ENCODE measurements around the gene ZNF683.
"Not testable (repeated sequence)": the region's sequence is repeated elsewhere in the genome, so short reads cannot be mapped to it uniquely, and the experiment has no call there.

ZNF683 gene

DNA sequence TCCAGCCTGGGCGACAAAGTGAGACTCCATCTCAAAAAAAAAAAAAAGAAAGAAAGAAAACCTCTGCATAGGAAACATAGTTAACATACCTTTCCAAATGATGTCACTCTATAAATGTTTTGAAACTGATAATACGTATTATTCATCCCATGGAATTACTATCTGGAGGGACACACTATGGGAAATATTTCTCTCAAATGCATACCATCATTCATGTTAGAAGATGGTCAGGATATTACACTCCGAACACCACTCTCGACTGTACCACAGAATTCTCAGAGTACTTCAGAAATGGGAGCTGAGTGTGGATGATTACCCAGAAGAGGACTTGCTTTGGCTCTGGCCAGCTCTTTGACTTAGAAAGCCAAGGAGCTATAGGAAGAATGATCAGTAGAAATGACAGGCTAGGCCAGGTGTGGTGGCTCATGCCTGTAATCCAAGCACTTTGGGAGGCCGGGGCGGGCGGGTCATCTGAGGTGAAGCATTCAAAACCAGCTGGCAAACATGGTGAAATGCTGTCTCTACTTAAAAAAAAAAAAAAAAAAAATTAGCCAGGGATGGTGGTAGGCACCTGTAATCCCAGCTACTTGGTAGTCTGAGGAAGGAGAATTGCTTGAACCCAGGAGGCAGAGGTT is 32.8 kb upstream of the ZNF683 start:
- no peaks in the 10 kb centered on the region; the same call in 1 of the 2 replicates for H3K4me1 ChIP-seq (ENCODE audit: insufficient read depth, low read length)
- no peak overlapping the region for H3K27ac ChIP-seq (ENCODE audit: low read depth, low read length)
- 87% methylated on average over 6 of the region's 7 CpGs for WGBS
- no peak overlapping the region for H3K9ac ChIP-seq (ENCODE audit: low read depth, low read length)
- H3K27me3 ChIP-seq (ENCODE audit: insufficient read depth, low read length), result no peaks in the 10 kb centered on the region
- H3K36me3 ChIP-seq (ENCODE audit: insufficient read depth, low read length), result no peaks in the 10 kb centered on the region
- no peaks in the 10 kb centered on the region for H3K9me3 ChIP-seq (ENCODE audit: insufficient read depth, low read depth, low read length)
- H3K4me3 ChIP-seq (ENCODE audit: low read length), result no peak overlapping the region

DNA sequence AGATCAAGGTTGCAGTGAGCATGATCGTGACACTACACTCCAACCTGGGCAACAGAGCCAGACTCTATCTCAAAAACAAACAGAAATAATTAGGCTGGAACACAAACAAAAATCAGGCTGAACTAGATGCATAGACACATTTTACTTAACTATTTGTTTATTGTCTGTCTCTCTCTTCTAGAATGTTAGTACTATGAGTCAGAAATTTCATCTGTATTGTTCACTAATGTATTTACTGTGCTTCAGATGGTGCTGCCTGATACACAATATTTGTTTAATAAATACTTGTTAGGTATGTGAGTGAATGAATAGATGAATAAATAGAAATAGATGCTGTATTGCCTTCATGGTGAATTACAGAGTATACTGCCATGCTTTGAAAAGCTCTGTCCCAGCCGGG is 32.1 kb upstream of the ZNF683 start:
- H3K27ac ChIP-seq (ENCODE audit: low read depth, low read length), result no peak overlapping the region
- H3K4me3 ChIP-seq (ENCODE audit: low read length), result no peak overlapping the region
- H3K9me3 ChIP-seq (ENCODE audit: insufficient read depth, low read depth, low read length), result no peaks in the 10 kb centered on the region
- no peaks in the 10 kb centered on the region for H3K36me3 ChIP-seq (ENCODE audit: insufficient read depth, low read length)
- H3K9ac ChIP-seq (ENCODE audit: low read depth, low read length), result no peak overlapping the region
- no peaks in the 10 kb centered on the region; the same call in 1 of the 2 replicates for H3K4me1 ChIP-seq (ENCODE audit: insufficient read depth, low read length)
- H3K27me3 ChIP-seq (ENCODE audit: insufficient read depth, low read length), result no peaks in the 10 kb centered on the region
- 94% methylated on average over 2 of the region's 2 CpGs for WGBS

DNA sequence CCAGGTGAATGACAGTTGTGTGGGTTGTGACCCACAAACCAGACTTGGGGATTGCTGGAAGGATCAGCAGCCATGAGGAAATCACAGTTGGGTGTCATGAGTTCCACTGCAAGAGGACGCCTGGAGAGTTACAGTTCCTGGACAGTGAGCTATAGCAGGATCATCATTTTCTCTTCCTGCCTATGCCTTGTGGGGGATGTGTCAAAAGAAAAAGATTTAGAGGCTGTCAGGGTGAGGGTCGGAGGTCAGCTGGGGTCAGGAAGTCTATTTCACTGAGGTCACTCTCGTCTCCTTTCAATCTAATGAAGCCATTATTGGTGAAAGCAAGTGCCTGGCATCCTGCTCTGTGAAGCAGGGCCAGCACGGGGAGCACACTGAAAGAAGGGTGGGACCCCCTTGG is 31.1 kb upstream of the ZNF683 start:
- Histone ChIP-seq H3K27me3 (ENCODE audit: insufficient read depth, low read length) (no peaks in the 10 kb centered on the region), H3K36me3 (ENCODE audit: insufficient read depth, low read length) (no peaks in the 10 kb centered on the region), H3K27ac (ENCODE audit: low read depth, low read length) (no peak overlapping the region), H3K4me1 (ENCODE audit: insufficient read depth, low read length) (no peaks in the 10 kb centered on the region; the same call in 1 of the 2 replicates), H3K9ac (ENCODE audit: low read depth, low read length) (no peak overlapping the region), H3K9me3 (ENCODE audit: insufficient read depth, low read depth, low read length) (no peaks in the 10 kb centered on the region), H3K4me3 (ENCODE audit: low read length) (no peak overlapping the region)
- WGBS, result 81% methylated on average over 4 of the region's 4 CpGs

DNA sequence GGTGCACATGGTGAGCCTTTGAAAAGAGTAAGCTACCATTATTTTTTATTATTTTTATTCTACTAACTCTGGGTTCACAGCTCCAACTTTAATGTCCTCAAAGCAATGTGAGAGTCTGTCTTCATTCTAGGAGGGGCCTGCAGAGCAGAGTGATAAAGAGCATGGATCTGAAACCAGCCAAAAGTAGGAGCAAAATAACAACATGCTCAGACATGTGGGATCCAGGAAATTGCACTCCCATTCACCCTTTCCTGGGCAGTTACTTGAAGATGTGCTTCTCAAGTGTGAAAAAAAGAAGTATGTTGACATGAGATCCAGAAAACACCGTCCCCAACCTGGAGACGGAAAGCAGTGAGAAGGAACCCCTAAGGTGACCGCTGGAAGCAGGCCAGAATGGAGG is 29.3 kb upstream of the ZNF683 start:
- no peak overlapping the region for H3K27ac ChIP-seq (ENCODE audit: low read depth, low read length)
- H3K27me3 ChIP-seq (ENCODE audit: insufficient read depth, low read length), result no peaks in the 10 kb centered on the region
- no peaks in the 10 kb centered on the region for H3K9me3 ChIP-seq (ENCODE audit: insufficient read depth, low read depth, low read length)
- no peaks in the 10 kb centered on the region for H3K36me3 ChIP-seq (ENCODE audit: insufficient read depth, low read length)
- no peak overlapping the region for H3K9ac ChIP-seq (ENCODE audit: low read depth, low read length)
- H3K4me3 ChIP-seq (ENCODE audit: low read length), result no peak overlapping the region
- H3K4me1 ChIP-seq (ENCODE audit: insufficient read depth, low read length), result no peaks in the 10 kb centered on the region; the same call in 1 of the 2 replicates
- 92% methylated on average over 3 of the region's 3 CpGs for WGBS

DNA sequence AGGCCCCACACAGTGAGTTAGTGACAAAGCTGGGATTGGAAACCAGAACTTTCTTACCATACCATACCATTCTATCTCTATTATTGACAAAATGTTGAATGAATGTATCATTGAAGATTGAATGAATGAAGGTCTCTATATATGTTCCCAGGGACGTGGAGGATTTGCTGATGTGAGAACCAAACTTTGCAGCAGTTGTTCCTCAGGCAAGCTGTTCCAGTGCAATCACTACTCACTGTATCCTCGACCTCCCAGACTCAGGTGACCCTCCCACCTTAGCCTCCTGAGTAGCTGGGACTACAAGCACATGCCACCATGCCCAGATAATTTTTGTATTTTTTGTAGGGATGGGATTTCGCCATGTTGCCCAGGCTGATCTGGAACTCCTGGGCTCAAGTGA is 26.5 kb upstream of the ZNF683 start:
- no peak overlapping the region for H3K4me3 ChIP-seq (ENCODE audit: low read length)
- H3K27ac ChIP-seq (ENCODE audit: low read depth, low read length), result no peak overlapping the region
- no peaks in the 10 kb centered on the region for H3K27me3 ChIP-seq (ENCODE audit: insufficient read depth, low read length)
- no peak overlapping the region for H3K9ac ChIP-seq (ENCODE audit: low read depth, low read length)
- H3K36me3 ChIP-seq (ENCODE audit: insufficient read depth, low read length), result no peaks in the 10 kb centered on the region
- WGBS, result 94% methylated on average over 3 of the region's 3 CpGs
- H3K4me1 ChIP-seq (ENCODE audit: insufficient read depth, low read length), result no peaks in the 10 kb centered on the region; the same call in 1 of the 2 replicates
- no peaks in the 10 kb centered on the region for H3K9me3 ChIP-seq (ENCODE audit: insufficient read depth, low read depth, low read length)

DNA sequence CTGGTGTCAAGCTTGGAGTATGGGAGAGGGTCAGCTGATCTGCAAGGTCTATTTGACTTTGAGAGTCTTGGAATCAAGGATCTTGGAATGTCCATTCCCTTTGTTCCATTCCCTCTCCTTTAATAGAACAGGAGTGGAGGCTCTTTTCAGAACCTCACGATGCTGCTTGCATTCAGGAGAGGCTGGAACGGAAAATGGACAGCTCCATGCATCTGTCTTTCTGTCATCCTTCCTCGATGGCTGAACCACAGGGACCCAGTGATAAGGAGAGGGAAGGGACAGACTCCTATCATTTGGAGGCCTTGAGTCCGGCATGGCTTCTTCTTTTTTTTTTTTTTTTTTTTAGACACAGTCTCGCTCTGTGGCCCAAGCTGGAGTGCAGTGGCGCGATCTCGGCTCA is 23.2 kb upstream of the ZNF683 start:
- Histone ChIP-seq H3K27me3 (ENCODE audit: insufficient read depth, low read length) (no peaks in the 10 kb centered on the region), H3K4me3 (ENCODE audit: low read length) (no peak overlapping the region), H3K36me3 (ENCODE audit: insufficient read depth, low read length) (no peaks in the 10 kb centered on the region), H3K4me1 (ENCODE audit: insufficient read depth, low read length) (no peaks in the 10 kb centered on the region; the same call in 1 of the 2 replicates), H3K9ac (ENCODE audit: low read depth, low read length) (no peak overlapping the region), H3K27ac (ENCODE audit: low read depth, low read length) (no peak overlapping the region), H3K9me3 (ENCODE audit: insufficient read depth, low read depth, low read length) (no peaks in the 10 kb centered on the region)
- 85% methylated on average over 8 of the region's 8 CpGs for whole genome bisulfite sequencing

DNA sequence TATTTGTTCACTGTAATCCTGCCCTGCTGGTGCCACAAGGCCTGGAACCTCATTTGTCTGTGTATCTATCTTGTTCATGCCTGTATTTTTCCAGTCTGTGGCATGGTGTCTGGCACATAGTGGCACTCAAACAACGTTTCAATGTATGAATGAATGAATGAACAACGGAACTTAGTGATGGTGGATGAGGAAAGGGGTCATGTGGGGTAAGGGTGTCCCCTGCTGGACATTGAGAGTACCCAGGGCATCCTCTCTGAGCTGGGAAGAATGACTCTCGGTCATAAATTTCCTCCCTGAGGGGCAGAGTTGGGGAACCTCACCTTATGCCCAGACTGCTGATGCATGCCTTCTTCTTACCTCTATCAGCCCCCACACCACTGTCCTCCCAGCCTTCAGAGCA is 18.9 kb upstream of the ZNF683 start:
- H3K27ac ChIP-seq (ENCODE audit: low read depth, low read length), result no peak overlapping the region
- no peaks in the 10 kb centered on the region for H3K9me3 ChIP-seq (ENCODE audit: insufficient read depth, low read depth, low read length)
- no peaks in the 10 kb centered on the region for H3K27me3 ChIP-seq (ENCODE audit: insufficient read depth, low read length)
- 10% methylated on average over 3 of the region's 3 CpGs for WGBS
- no peak overlapping the region for H3K4me3 ChIP-seq (ENCODE audit: low read length)
- H3K9ac ChIP-seq (ENCODE audit: low read depth, low read length), result no peak overlapping the region
- H3K4me1 ChIP-seq (ENCODE audit: insufficient read depth, low read length), result no peaks in the 10 kb centered on the region; the same call in 1 of the 2 replicates
- no peaks in the 10 kb centered on the region for H3K36me3 ChIP-seq (ENCODE audit: insufficient read depth, low read length)

DNA sequence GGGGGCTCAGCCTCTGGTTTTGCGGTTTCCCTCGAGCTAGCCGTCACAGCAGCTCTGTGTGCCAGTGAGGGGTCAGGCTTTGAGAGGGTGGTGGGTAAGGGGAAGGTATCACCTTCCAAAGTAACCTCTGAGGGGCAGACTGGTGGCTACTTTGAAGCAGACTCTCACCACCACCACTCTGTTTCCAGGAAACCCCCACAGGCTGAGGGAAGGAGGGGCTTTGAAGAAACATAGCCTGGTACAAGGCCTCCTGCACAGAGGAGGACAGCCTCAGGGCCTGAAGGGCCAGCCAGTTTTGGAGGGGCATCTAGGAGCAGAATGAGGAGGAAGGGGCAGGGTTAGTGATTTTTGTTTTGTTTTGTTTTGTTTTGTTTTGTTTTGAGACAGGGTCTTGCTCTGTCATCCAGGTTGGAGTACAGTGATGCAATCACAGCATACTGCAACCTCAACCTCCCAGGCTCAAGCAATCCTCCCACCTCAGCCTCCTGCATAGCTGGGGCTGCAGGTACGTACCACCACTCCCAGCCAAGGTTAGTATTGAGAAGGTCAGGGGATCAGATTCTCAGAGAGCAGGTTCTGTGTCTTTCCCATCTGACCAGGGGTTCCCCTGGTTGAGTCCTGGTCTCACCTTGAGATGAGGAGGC is 17.2 kb upstream of the ZNF683 start:
- Histone ChIP-seq H3K27me3 (ENCODE audit: insufficient read depth, low read length) (no peaks in the 10 kb centered on the region), H3K27ac (ENCODE audit: low read depth, low read length) (no peak overlapping the region), H3K4me1 (ENCODE audit: insufficient read depth, low read length) (peaks cover 2% of the 10 kb centered on the region), H3K4me3 (ENCODE audit: low read length) (no peak overlapping the region), H3K9me3 (ENCODE audit: insufficient read depth, low read depth, low read length) (no peaks in the 10 kb centered on the region), H3K36me3 (ENCODE audit: insufficient read depth, low read length) (no peaks in the 10 kb centered on the region), H3K9ac (ENCODE audit: low read depth, low read length) (no peak overlapping the region)
- WGBS, result 90% methylated on average over 4 of the region's 4 CpGs

DNA sequence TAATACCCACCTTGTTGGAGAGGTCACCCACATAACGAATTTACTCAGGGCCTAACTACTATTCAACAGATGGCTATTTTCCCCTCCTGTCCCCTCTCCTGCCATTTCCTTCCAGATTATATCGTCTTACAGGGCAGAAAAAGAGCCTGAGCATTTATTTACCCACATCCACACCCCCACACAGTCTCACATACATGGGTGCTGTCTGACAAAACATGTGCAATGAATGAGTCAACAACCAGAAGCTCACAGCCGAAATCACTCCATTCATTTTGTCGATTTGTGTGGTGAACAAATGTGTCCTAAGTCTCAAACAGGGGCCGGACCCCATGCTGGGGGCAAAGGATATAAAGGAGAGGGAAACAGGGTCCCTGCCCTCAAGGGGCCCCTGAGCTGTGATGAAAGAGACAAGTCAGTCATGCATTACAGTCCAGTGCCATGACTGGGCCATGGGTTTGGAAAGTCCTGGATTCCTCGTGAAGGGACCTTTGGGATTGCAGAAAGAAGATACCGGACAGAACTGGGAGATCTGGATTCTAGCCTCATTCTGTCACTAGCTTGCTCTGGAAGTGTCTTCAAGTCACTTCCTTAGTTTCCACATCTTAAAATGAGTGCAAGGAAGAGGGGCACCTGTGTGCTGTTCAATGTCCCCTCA is 16.4 kb upstream of the ZNF683 start:
- no peak overlapping the region for H3K9ac ChIP-seq (ENCODE audit: low read depth, low read length)
- peaks cover 2% of the 10 kb centered on the region for H3K4me1 ChIP-seq (ENCODE audit: insufficient read depth, low read length)
- 92% methylated on average over 7 of the region's 7 CpGs for WGBS
- H3K27me3 ChIP-seq (ENCODE audit: insufficient read depth, low read length), result no peaks in the 10 kb centered on the region
- H3K36me3 ChIP-seq (ENCODE audit: insufficient read depth, low read length), result no peaks in the 10 kb centered on the region
- no peak overlapping the region for H3K27ac ChIP-seq (ENCODE audit: low read depth, low read length)
- H3K9me3 ChIP-seq (ENCODE audit: insufficient read depth, low read depth, low read length), result no peaks in the 10 kb centered on the region
- no peak overlapping the region for H3K4me3 ChIP-seq (ENCODE audit: low read length)

DNA sequence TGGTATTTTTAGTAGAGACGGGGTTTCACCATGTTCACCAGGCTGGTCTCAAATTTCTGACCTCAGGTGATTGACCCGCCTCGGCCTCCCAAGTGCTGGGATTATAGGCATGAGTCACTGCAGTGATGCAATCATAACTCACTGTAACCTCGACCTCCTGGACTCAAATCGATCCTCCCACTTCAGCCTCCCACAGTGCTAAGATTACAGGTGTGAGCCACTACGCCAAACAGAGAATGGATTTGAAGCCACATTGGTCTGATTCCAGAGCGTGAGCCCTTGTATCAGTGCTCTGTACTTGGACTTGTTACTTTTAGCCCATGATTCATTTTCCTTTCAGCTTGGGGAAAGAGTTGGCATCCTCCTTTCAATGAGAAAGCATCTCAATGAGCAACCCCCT is 14.9 kb upstream of the ZNF683 start:
- Histone ChIP-seq H3K9ac (ENCODE audit: low read depth, low read length) (no peak overlapping the region), H3K4me1 (ENCODE audit: insufficient read depth, low read length) (peaks cover 2% of the 10 kb centered on the region), H3K4me3 (ENCODE audit: low read length) (no peak overlapping the region), H3K9me3 (ENCODE audit: insufficient read depth, low read depth, low read length) (no peaks in the 10 kb centered on the region), H3K27me3 (ENCODE audit: insufficient read depth, low read length) (no peaks in the 10 kb centered on the region), H3K36me3 (ENCODE audit: insufficient read depth, low read length) (no peaks in the 10 kb centered on the region), H3K27ac (ENCODE audit: low read depth, low read length) (no peak overlapping the region)
- WGBS, result 87% methylated on average over 7 of the region's 7 CpGs

DNA sequence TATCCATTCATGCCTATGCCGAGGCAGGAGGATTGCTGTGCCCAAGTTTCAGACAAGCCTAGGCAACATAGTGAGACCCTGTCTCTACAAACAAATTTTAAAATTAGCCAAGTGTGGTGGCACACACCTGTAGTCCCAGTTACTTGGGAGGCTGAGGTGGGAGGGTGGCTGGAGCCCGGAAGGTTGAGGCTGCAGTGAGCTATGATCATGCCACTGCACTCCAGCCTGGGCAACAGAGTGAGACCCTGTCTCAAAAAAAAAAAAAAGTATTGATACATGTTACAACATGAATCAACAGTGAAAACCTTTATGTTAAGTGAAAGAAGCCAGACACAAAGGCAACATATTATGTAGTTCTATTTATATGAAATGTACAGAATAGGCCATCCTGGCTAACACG is 12.5 kb upstream of the ZNF683 start:
- not testable (repeated sequence) for H3K27me3 ChIP-seq (ENCODE audit: insufficient read depth, low read length); H3K4me3 ChIP-seq (ENCODE audit: low read length); H3K4me1 ChIP-seq (ENCODE audit: insufficient read depth, low read length); H3K36me3 ChIP-seq (ENCODE audit: insufficient read depth, low read length); H3K27ac ChIP-seq (ENCODE audit: low read depth, low read length); H3K9me3 ChIP-seq (ENCODE audit: insufficient read depth, low read depth, low read length); H3K9ac ChIP-seq (ENCODE audit: low read depth, low read length)
- WGBS, result 100% methylated on average over 3 of the region's 3 CpGs
